Erythroblast (primary cell): Measurements from ENCODE around the gene CD300LF.

Experiments
- GATA1 ChIP-seq: IDR thresholded peaks from 2 replicates; pipeline ENCODE4 v1.6.1; 2011; ENCODE audit warnings: low read depth, mild to moderate bottlenecking, control low read depth, low read length, moderate library complexity
- POLR2A ChIP-seq: IDR thresholded peaks from 2 replicates; pipeline ENCODE4 v1.6.1; 2011; ENCODE audit warnings: mild to moderate bottlenecking, low read length

DNA sequence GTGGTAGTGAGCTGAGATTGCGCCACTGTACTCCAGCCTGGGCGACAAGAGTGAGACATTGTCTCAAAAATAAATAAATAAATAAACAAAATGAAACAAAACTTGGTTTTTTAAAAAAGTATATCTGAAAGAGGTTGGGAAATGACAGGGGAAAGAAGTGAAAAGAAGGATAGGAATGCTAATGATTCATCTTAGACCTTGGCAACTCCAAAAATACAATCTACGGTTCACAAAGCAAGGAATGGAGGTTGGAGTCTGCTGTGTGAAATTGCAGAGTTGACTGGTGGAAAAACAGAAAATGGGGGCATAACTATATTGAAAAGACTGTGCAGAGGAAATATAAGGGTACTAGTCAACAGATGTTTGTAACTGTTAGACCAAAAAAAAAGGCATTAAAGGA lies 49.2 kb downstream of the CD300LF start:
- TF ChIP-seq POLR2A = no peak
- TF ChIP-seq GATA1 = no peak
